Endothelial cell of umbilical vein (primary cell): Measurements from ENCODE around the gene LHX2. TPM values are rescaled to one million over a fixed set of nuclear protein-coding genes. Genes with fewer than 3 reads are reported as not detected.

Source experiments
- BruUV-seq: library from RNA; stranded (reverse); fragments of 400-500 nt; replicated peaks from 2 replicates; lab custom pipeline; 2021; lab: Mats Ljungman, UMichigan
- CTCF ChIA-PET: fragments of 300-600, 350-600 bp; sonication (Branson Sonifier 250); formaldehyde crosslinking; loops from one replicate; lab custom pipeline; 2021; ENCODE audit warnings: antibody characterized with exemption, inconsistent platforms; lab: Charles Lee
- POLR2A ChIA-PET: fragments of 300-600, 350-600 bp; sonication (Branson Sonifier 250); formaldehyde crosslinking; loops from one replicate; lab custom pipeline; 2021; ENCODE audit warnings: antibody characterized with exemption, inconsistent platforms; lab: Charles Lee
- DNase-seq: peaks from one replicate; pipeline ENCODE4 v3.0.0-alpha.2; 2011; ENCODE audit warnings: low read depth, low spot score
- FAIRE-seq: peaks from 2 replicates; lab custom pipeline; 2011; peaks lifted over from hg19 to GRCh38; lab: Jason Lieb, UNC
- H2AFZ ChIP-seq: 2 replicates; pipeline ENCODE4 v1.6.0; 2012; ENCODE audit warnings: low read depth, low read length, control low read depth, inconsistent platforms
- H3K27ac ChIP-seq: 2 replicates; pipeline ENCODE4 v1.5.1; 2011; ENCODE audit warnings: low read depth, mild to moderate bottlenecking, control low read depth, low read length, moderate library complexity; ENCODE audit not compliant: insufficient read depth
- H3K27me3 ChIP-seq, 2 experiments: 2 replicates each; pipeline versions ENCODE4 v1.6.0 to v1.6.1; 2011; ENCODE audit warnings: low read length in 2 of 2, mixed read lengths in 1 of 2; ENCODE audit not compliant: control insufficient read depth in 2 of 2, insufficient read depth in 2 of 2
- H3K36me3 ChIP-seq, 2 experiments: 2 replicates in 1 of 2; 3 replicates in 1 of 2; pipeline ENCODE4 v1.5.1; 2011; ENCODE audit warnings: low read length in 2 of 2, mild to moderate bottlenecking in 1 of 2, moderate library complexity in 1 of 2; ENCODE audit not compliant: control insufficient read depth in 2 of 2, insufficient read depth in 2 of 2; ENCODE audit errors: extremely low read depth in 1 of 2
- H3K4me1 ChIP-seq: 3 replicates; pipeline ENCODE4 v1.5.1; 2011; ENCODE audit warnings: mild to moderate bottlenecking, low read length; ENCODE audit not compliant: control insufficient read depth, insufficient read depth; ENCODE audit errors: extremely low read depth
- H3K4me2 ChIP-seq: 2 replicates; pipeline ENCODE4 v1.6.1; 2011; ENCODE audit warnings: low read length, control low read depth, mixed read lengths; ENCODE audit not compliant: insufficient read depth
- H3K4me3 ChIP-seq, 3 experiments: fragments of 200-600 bp in 1 of 3; sonication (generic), shearing (Covaris generic) in 1 of 3; replicated peaks in 1 of 3; 2 replicates each; pipeline ENCODE4 v1.5.1; 2011 to 2016; ENCODE audit warnings: control low read depth in 3 of 3, low read length in 3 of 3, mild to moderate bottlenecking in 2 of 3, inconsistent platforms in 1 of 3, low read depth in 1 of 3, moderate library complexity in 1 of 3; ENCODE audit not compliant: insufficient read depth in 1 of 3
- H3K79me2 ChIP-seq: 2 replicates; pipeline ENCODE4 v1.6.0; 2012; ENCODE audit warnings: low read length, inconsistent platforms; ENCODE audit not compliant: control insufficient read depth, insufficient read depth
- H3K9ac ChIP-seq: replicated peaks from 2 replicates; pipeline ENCODE3; 2011; ENCODE audit warnings: low read length, control low read depth; ENCODE audit not compliant: insufficient read depth; ENCODE audit errors: extremely low read depth
- H3K9me1 ChIP-seq: replicated peaks from 3 replicates; pipeline ENCODE4 v1.6.0; 2011; ENCODE audit warnings: mild to moderate bottlenecking, low read length; ENCODE audit not compliant: control insufficient read depth, insufficient read depth; ENCODE audit errors: extremely low read depth
- H3K9me3 ChIP-seq: replicated peaks from 2 replicates; pipeline ENCODE4 v1.5.1; 2012; ENCODE audit warnings: low read length, inconsistent platforms; ENCODE audit not compliant: control insufficient read depth, insufficient read depth
- H4K20me1 ChIP-seq: replicated peaks from 2 replicates; pipeline ENCODE3; 2011; ENCODE audit warnings: mild to moderate bottlenecking, low read length; ENCODE audit not compliant: control insufficient read depth, insufficient read depth; ENCODE audit errors: extremely low read depth
- CTCF ChIP-seq, 2 donors: IDR thresholded peaks; 1 replicate in 1 of 2; 2 replicates in 1 of 2; pipeline ENCODE4 v1.5.1; 2011; ENCODE audit warnings: low read length in 2 of 2, mild to moderate bottlenecking in 2 of 2, moderate library complexity in 2 of 2, control low read depth in 1 of 2, inconsistent platforms in 1 of 2, low read depth in 1 of 2; ENCODE audit not compliant: insufficient read depth in 1 of 2; ENCODE audit errors: extremely low read depth in 1 of 2
- EZH2 ChIP-seq: IDR thresholded peaks from 2 replicates; pipeline ENCODE4 v1.6.1; 2012; ENCODE audit warnings: borderline replicate concordance, low read depth, mild to moderate bottlenecking, moderate library complexity, low read length, inconsistent platforms; ENCODE audit not compliant: severe bottlenecking
- GATA2 ChIP-seq: IDR thresholded peaks from 2 replicates; pipeline ENCODE4 v1.7.0; 2011; ENCODE audit warnings: low read depth, mild to moderate bottlenecking, moderate library complexity, mixed read lengths, low read length; ENCODE audit not compliant: insufficient read length, insufficient read depth
- JUN ChIP-seq: IDR thresholded peaks from 2 replicates; pipeline ENCODE4 v1.6.1; 2011; ENCODE audit warnings: borderline replicate concordance, low read depth; ENCODE audit not compliant: insufficient read length, insufficient read depth
- MAX ChIP-seq: IDR thresholded peaks from 2 replicates; pipeline ENCODE4 v1.6.1; 2011; ENCODE audit not compliant: insufficient read depth, insufficient read length
- POLR2AphosphoS5 ChIP-seq: IDR thresholded peaks from 2 replicates; pipeline ENCODE4 v1.6.1; 2012; ENCODE audit warnings: low read depth, mild to moderate bottlenecking, control low read depth, low read length, moderate library complexity; ENCODE audit not compliant: insufficient read depth
- dilution Hi-C: fragments of 300-500 bp; cut with MboI; formaldehyde crosslinking; loops from one replicate; pipeline ENCODE4 v1.15.0; 2019; ENCODE audit warnings: low sequenced_read_pairs; ENCODE audit not compliant: extremely low pct_ligation_motif_present
- intact Hi-C: fragments of 100-400 bp; cut with micrococcal nuclease; formaldehyde crosslinking; loops from one replicate; pipeline ENCODE4 v1.10.0; 2022
- polyA plus RNA-seq, 4 experiments: library from polyadenylated mRNA; depleted of rRNA in 3 of 4; stranded (reverse) in 3 of 4; unstranded in 1 of 4; fragments of >200 nt; gene quantifications; 2 replicates each; pipeline versions ENCODE4 v1.2.1 to v1.2.3, GENCODE V29; 2011 to 2012; ENCODE audit warnings: missing spikeins in 1 of 4
- total RNA-seq: library from RNA; stranded (reverse); gene quantifications from 2 replicates; pipeline ENCODE4 v1.2.3, GENCODE V29; 2021

Gene LHX2
- total and polyA plus RNA-seq, 2 donors (not counting 3 experiments of a cell fraction or from before 2014, with no cell fraction given) = not detected

- TF ChIP-seq CTCF (IDR thresholded peaks at IDR 0.05; ENCODE audit: extremely low read depth in 1 of 2, insufficient read depth in 1 of 2, low read depth in 1 of 2, low read length in 2 of 2) (no peak), POLR2AphosphoS5 (no peak), JUN (no peak), GATA2 (no peak), MAX (no peak), EZH2 (no peak)
- POLR2A ChIA-PET = no interaction called here
- CTCF ChIA-PET = interaction anchor here (0.6 to 4.1 kb wide), 3 partner anchors 9 to 14 kb away, joined by 3 to 19 read pairs (median 3); no protein-coding TSS in a partner anchor
- H3K4me2 ChIP-seq = no peak overlapping the region
- no peak overlapping the region for H3K27ac ChIP-seq
- no peaks in the 10 kb centered on the region for H3K27me3 ChIP-seq
- FAIRE-seq (no peak), DNase-seq (no peak)
- intact Hi-C loops = no loop called here
- no TSS peak for BruUV-seq
- no peaks in the 10 kb centered on the region for H3K9me3 ChIP-seq
- H2AFZ ChIP-seq = no peak overlapping the region
- H3K9me1 ChIP-seq = no peaks in the 10 kb centered on the region
- H3K36me3 ChIP-seq = no peaks in the 10 kb centered on the region
- no peak overlapping the region for H3K4me3 ChIP-seq
- no peaks in the 10 kb centered on the region for H4K20me1 ChIP-seq
- H3K4me1 ChIP-seq = peaks cover under 1% of the 10 kb centered on the region
- H3K79me2 ChIP-seq = no peaks in the 10 kb centered on the region
- dilution Hi-C loops = no loop called here
- H3K9ac ChIP-seq = no peak overlapping the region
Measured at GRCh38 chr9:124052401-124052800, 40.8 kb downstream of the LHX2 start.
